ENCODE measurements around the gene CKB. TPM values are rescaled to one million over a fixed set of nuclear protein-coding genes. Genes with fewer than 3 reads are reported as not detected.

The CKB gene
- total RNA-seq, 2 experiments from 2014 or later, result 2.2 to 2.7 TPM

DNA sequence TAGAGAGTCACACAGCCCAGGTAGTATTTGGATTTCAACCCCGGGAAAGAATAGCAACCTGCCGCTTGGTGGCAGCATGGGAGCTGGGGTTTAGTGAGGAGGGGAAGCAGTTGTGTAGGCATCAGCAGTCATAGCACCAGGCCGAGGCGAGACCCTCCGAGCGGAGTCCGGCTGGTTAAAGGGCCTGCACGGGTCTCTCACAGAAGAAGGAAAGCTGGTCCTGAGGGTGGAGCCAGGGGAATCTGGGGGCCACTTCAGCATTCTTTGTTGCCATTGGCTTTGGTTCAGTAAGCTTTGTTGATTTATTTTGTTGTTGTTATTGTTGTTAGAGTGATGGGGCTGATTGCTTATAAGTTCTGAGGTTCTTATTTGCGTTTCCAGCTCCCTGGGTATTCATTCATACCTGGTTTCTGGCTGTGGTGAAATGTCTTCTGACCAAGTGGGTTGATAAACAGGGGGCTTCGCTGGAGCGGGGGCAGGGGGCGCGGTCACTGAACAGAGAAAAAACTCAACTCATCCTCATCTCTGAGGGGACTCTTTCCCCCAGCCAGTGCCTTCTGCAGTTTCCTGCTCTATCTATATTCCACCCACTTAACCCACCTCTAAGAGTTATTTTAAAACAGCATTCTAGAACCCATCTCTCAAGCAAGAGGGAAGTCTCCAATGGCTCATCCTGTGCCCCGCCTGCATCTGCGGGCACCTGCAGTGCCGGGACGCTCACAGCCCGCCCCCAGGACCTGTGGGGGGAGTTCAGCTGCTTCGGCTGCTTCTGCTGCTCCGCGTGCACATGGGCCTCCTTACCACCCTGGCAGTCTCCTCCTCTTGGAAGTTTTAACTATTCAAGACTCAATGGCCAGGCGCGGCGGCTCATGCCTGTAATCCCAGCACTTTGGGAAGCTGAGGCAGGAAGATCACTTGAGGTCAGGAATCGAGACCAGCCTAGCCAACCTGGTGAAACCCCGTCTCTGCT, 11.6 kb downstream of the CKB start:
- CTCF ChIA-PET, result interaction anchor here (1.1 to 3.3 kb wide), 3 partner anchors 8 to 11 kb away, joined by 3 to 13 read pairs (median 3); no protein-coding TSS in a partner anchor
- Mint-ChIP-seq H3K4me1 (ENCODE audit: low read depth) (peaks cover 3% of the 10 kb centered on the region), H3K27ac (peak overlapping the region; percentile 3)

DNA sequence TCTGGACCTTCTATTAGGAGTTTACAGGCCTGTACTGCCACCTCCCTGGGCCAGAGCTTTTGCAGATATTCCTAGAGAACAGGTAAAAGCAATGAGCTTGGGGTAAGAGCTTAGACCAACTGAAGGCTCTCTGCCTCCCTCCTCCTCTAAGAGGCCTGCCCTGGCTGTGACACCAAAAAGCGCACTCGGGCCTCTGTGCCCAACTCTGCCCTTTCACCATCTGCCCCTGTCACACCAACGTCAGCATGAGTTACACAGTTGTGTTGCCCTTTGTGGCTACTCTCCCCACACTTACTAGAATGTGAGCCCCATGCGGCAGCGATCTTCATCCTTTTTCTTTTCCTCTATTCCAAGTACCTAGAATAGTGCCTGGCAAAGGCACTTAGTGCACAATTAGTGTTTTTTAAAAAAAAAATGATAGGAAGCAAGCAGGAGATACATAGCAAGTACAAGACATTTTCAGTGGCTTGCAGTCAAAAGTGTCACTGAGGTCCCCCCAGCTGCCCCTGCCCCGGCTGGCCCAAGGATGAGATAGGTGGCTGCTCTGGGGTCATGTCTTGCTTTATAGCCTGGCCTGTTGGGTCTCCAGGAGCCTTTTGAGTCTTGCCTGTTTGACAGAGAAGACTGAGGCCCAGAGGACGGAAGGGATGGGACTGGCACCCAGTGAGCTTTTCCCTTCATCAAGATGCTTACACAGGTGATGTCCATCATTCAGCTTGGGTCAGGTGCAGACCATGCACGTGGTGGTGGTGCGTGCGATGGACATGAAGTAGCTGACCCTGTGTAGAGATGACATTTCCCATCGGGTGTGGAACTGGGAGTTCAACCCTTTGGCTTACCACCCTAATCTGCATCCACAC, 12.5 kb downstream of the CKB start:
- H3K27ac Mint-ChIP-seq, result peak overlapping the region; percentile 3
- peaks cover 3% of the 10 kb centered on the region for H3K4me1 Mint-ChIP-seq (ENCODE audit: low read depth)
- peaks cover 20% of the 10 kb centered on the region for H3K36me3 Mint-ChIP-seq (ENCODE audit: low read depth)
- ChIA-PET POLR2A (interaction anchor here (1.2 kb wide), 1 partner anchor 9 kb away, joined by 3 read pairs; no protein-coding TSS in a partner anchor), CTCF (interaction anchor here (1.1 to 3.3 kb wide), 3 partner anchors 9 to 10 kb away, joined by 3 to 13 read pairs (median 8); no protein-coding TSS in a partner anchor)
- no peak overlapping the region for H3K4me3 Mint-ChIP-seq
- H3K27me3 Mint-ChIP-seq (ENCODE audit: low read depth), result no peaks in the 10 kb centered on the region
- no peaks in the 10 kb centered on the region for H3K9me3 Mint-ChIP-seq (ENCODE audit: insufficient read depth)
- ATAC-seq, result no peak
- no peak for DNase-seq

More for the DNA sequence above, 11.6 kb downstream of the CKB start:
- Mint-ChIP-seq H3K27me3 (ENCODE audit: low read depth) (no peaks in the 10 kb centered on the region), H3K36me3 (ENCODE audit: low read depth) (peaks cover 15% of the 10 kb centered on the region), H3K9me3 (ENCODE audit: insufficient read depth) (no peaks in the 10 kb centered on the region), H3K4me3 (no peak overlapping the region)
- DNase-seq, result no peak
- ATAC-seq, result no peak
- POLR2A ChIA-PET, result interaction anchor here (1.2 kb wide), 1 partner anchor 10 kb away, joined by 3 read pairs; no protein-coding TSS in a partner anchor

- no peaks in the 10 kb centered on the region for H3K4me1 Mint-ChIP-seq (ENCODE audit: low read depth)
- H3K27me3 Mint-ChIP-seq (ENCODE audit: low read depth), result no peaks in the 10 kb centered on the region
- ATAC-seq, result no peak
- no peak overlapping the region for H3K4me3 Mint-ChIP-seq
- CTCF ChIA-PET, result interaction anchor here (1.1 to 3.3 kb wide), 3 partner anchors 9 to 13 kb away, joined by 4 to 13 read pairs (median 8); no protein-coding TSS in a partner anchor
- H3K27ac Mint-ChIP-seq, result no peak overlapping the region
- no peaks in the 10 kb centered on the region for H3K9me3 Mint-ChIP-seq (ENCODE audit: insufficient read depth)
- DNase-seq, result no peak
- POLR2A ChIA-PET, result no interaction called here
- H3K36me3 Mint-ChIP-seq (ENCODE audit: low read depth), result peaks cover 30% of the 10 kb centered on the region
Measured at GRCh38 chr14:103508521-103509329, 13.9 kb downstream of the CKB start.

GRCh38 chr14:103507751-103508150, 14.9 kb downstream of the CKB start:
- Mint-ChIP-seq H3K4me3 (no peak overlapping the region), H3K27ac (no peak overlapping the region), H3K27me3 (ENCODE audit: low read depth) (no peaks in the 10 kb centered on the region), H3K36me3 (ENCODE audit: low read depth) (peaks cover 38% of the 10 kb centered on the region), H3K4me1 (ENCODE audit: low read depth) (no peaks in the 10 kb centered on the region), H3K9me3 (ENCODE audit: insufficient read depth) (no peaks in the 10 kb centered on the region)
- POLR2A ChIA-PET, result no interaction called here
- DNase-seq, result no peak
- ATAC-seq, result no peak
- CTCF ChIA-PET, result interaction anchor here (3.3 kb wide), 1 partner anchor 11 kb away, joined by 13 read pairs; no protein-coding TSS in a partner anchor

DNA sequence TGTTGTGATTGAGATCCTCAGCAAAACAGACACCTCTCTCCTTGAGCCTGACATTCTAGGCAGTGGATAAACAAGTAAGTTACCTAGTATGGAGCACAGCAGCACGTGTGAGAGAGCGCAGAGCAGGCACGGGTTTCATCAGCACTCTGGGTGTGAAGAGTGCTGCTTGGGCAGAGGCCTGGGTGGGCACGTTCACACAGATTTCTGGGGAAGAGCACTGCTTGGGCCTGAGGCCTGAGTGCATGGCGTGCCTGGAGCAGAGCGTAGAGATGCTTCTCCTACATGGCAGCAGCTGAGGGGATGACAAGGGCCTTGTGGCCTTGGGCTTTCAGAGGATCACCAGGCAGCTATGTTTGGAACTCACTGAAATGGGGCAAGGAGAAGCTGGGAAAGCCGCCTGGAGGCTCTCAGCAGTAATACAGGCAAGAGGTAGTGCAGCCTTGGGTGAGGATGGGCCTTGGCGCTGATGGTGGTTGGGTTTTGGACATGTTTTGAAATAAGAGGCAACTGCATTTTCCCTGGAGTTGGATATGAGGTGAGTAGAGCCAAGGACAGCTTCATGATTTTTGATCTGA, 17.6 kb downstream of the CKB start:
- no peak overlapping the region for H3K4me3 Mint-ChIP-seq
- no peaks in the 10 kb centered on the region for H3K27me3 Mint-ChIP-seq (ENCODE audit: low read depth)
- no peaks in the 10 kb centered on the region for H3K4me1 Mint-ChIP-seq (ENCODE audit: low read depth)
- ChIA-PET POLR2A (no interaction called here), CTCF (interaction anchor here (3.1 kb wide), 1 partner anchor 14 kb away, joined by 10 read pairs; no protein-coding TSS in a partner anchor)
- H3K27ac Mint-ChIP-seq, result no peak overlapping the region
- no peaks in the 10 kb centered on the region for H3K9me3 Mint-ChIP-seq (ENCODE audit: insufficient read depth)
- H3K36me3 Mint-ChIP-seq (ENCODE audit: low read depth), result peaks cover 46% of the 10 kb centered on the region
- ATAC-seq (no peak), DNase-seq (no peak)

DNA sequence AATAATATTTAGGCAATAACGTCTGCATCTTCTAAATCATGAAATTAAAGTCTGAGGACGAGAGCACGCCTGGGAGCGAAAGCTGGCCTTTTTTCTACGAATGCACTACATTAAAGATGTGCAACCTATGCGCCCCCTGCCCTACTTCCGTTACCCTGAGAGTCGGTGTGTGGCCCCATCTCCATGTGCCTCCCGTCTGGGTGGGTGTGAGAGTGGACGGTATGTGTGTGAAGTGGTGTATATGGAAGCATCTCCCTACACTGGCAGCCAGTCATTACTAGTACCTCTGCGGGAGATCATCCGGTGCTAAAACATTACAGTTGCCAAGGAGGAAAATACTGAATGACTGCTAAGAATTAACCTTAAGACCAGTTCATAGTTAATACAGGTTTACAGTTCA, 19.3 kb downstream of the CKB start:
- H3K9me3 Mint-ChIP-seq (ENCODE audit: insufficient read depth), result no peaks in the 10 kb centered on the region
- ChIA-PET CTCF (interaction anchor here (1.4 to 3.1 kb wide), 2 partner anchors 15 to 44 kb away, joined by 5 to 10 read pairs; no protein-coding TSS in a partner anchor), POLR2A (no interaction called here)
- no peak overlapping the region for H3K27ac Mint-ChIP-seq
- H3K27me3 Mint-ChIP-seq (ENCODE audit: low read depth), result no peaks in the 10 kb centered on the region
- peaks cover 39% of the 10 kb centered on the region for H3K36me3 Mint-ChIP-seq (ENCODE audit: low read depth)
- no peaks in the 10 kb centered on the region for H3K4me1 Mint-ChIP-seq (ENCODE audit: low read depth)
- no peak overlapping the region for H3K4me3 Mint-ChIP-seq
- no peak for DNase-seq
- ATAC-seq, result no peak

GRCh38 chr14:103502877-103503276, 19.8 kb downstream of the CKB start:
- DNase-seq (no peak), ATAC-seq (no peak)
- ChIA-PET POLR2A (no interaction called here), CTCF (interaction anchor here (1.4 to 3.1 kb wide), 2 partner anchors 16 to 44 kb away, joined by 5 to 10 read pairs; no protein-coding TSS in a partner anchor)
- Mint-ChIP-seq H3K4me3 (no peak overlapping the region), H3K9me3 (ENCODE audit: insufficient read depth) (no peaks in the 10 kb centered on the region), H3K27me3 (ENCODE audit: low read depth) (no peaks in the 10 kb centered on the region), H3K27ac (no peak overlapping the region), H3K36me3 (ENCODE audit: low read depth) (peaks cover 40% of the 10 kb centered on the region), H3K4me1 (ENCODE audit: low read depth) (no peaks in the 10 kb centered on the region)

DNA sequence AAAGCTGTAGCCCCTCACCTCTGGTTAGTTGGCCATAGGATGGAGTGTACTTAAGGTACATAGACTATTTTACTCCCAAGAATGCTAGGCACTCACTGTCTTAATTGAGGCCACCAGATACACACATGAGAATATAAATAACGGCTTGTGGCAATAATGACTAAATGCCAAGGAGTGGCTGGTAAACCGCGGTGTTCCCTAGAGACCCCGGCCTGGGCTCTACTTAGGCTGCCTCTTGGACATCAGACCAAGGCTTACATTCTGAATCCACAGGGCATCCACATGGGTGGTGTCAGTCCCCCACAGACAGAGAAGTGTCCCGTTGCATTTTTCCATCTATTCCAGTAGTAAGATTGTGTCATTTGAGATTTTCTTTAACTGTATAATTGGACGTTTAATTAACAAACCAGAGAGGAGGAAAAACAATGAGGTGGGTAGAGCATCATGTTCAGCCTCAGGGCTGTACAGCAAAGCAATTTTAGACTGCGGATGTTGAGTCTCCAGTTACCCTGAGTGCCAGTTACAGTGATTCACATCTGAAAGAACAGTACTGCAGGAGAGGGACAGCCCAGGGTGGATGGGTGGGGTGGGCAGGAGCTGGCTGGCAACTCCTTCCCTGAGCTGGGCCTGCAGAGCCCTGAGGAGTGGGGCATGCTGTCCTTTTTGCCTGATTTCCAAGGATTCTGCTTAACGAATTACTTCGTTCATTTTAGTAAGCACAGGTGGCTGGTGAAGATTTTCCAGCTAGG, 20.5 kb downstream of the CKB start:
- CTCF ChIA-PET, result interaction anchor here (0.6 to 3.1 kb wide), 4 partner anchors 16 to 224 kb away, joined by 3 to 10 read pairs (median 3); no protein-coding TSS in a partner anchor
- POLR2A ChIA-PET, result no interaction called here
- H3K36me3 Mint-ChIP-seq (ENCODE audit: low read depth), result peaks cover 40% of the 10 kb centered on the region
- ATAC-seq, result no peak
- no peak overlapping the region for H3K4me3 Mint-ChIP-seq
- H3K9me3 Mint-ChIP-seq (ENCODE audit: insufficient read depth), result no peaks in the 10 kb centered on the region
- no peak overlapping the region for H3K27ac Mint-ChIP-seq
- H3K27me3 Mint-ChIP-seq (ENCODE audit: low read depth), result no peaks in the 10 kb centered on the region
- H3K4me1 Mint-ChIP-seq (ENCODE audit: low read depth), result no peaks in the 10 kb centered on the region
- DNase-seq, result no peak

DNA sequence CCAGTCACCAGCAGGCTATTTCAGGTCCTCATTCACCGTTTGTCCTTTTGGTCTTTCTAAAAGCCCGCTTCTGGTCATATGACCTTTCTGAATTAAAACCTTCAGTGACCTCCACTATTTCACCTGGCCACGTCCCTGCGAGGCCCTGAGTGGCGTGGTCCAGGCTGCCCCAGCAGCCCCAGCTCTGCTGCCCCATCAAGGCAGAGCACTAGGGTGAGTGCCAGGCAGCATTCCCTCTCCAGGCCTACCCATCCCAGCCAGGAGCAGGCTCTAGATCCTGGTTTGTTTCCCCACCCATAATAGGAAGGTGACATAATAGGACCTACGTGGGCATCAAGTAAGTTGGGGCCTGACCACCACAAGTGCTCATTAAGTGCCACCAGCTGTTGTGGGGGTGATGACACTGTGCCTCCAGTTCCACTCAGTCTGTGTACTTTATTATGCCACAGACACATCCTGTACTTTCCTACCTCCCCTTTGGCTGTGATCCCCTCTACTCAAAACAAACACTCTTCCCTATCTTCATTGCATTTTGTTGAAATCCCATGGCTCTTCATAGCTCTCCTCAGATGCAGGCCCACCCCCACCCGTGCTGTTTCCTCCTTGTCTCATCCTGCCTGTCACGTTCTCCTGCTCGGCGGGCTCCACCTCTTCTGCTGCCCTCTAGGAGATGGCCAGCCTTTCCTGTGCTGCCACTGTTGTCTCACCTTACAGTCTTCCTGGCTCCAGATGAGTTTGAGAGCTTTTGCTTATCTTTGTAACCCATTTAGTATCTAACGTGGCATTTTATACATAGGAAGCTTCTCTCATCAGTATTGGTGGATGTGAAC, 21.4 kb downstream of the CKB start:
- no peaks in the 10 kb centered on the region for H3K4me1 Mint-ChIP-seq (ENCODE audit: low read depth)
- CTCF ChIA-PET, result interaction anchor here (0.6 to 1.1 kb wide), 3 partner anchors 18 to 225 kb away, joined by 3 read pairs; no protein-coding TSS in a partner anchor
- POLR2A ChIA-PET, result interaction anchor here (1.2 kb wide), 1 partner anchor 9 kb away, joined by 3 read pairs; no protein-coding TSS in a partner anchor

More for the DNA sequence above, 21.4 kb downstream of the CKB start:
- Mint-ChIP-seq H3K27me3 (ENCODE audit: low read depth) (no peaks in the 10 kb centered on the region), H3K27ac (no peak overlapping the region), H3K36me3 (ENCODE audit: low read depth) (peaks cover 40% of the 10 kb centered on the region), H3K4me3 (no peak overlapping the region), H3K9me3 (ENCODE audit: insufficient read depth) (no peaks in the 10 kb centered on the region)
- no peak for ATAC-seq
- DNase-seq, result no peak

Measured in activated CD8-positive, alpha-beta T cell treated with anti-CD3 and anti-CD28 coated beads, Interleukin-2, amount 10 ng/mL, durations not matched to agents 7 days and 5 days (primary cell).